Inferior parietal cortex (tissue), 1 donor: ENCODE measurements around the gene BRPF1.
A peak's percentile ranks its signal among the peaks of the same experiment; 100 is the strongest.

Experiments used
- DNase-seq: peaks from one replicate; pipeline ENCODE4 v3.0.0-alpha.2; 2016; ENCODE audit errors: extremely low spot score

The BRPF1 gene

GRCh38 chr3:9736831-9737230 is 5.3 kb downstream of the BRPF1 start:
- DNase-seq, result no peak

GRCh38 chr3:9739181-9739580 is 7.6 kb downstream of the BRPF1 start:
- DNase-seq, result no peak

- no peak for DNase-seq
These were observed 11.0 kb downstream of the BRPF1 start for GRCh38 chr3:9742560-9742959.

GRCh38 chr3:9743548-9743947 is 12.0 kb downstream of the BRPF1 start:
- no peak for DNase-seq

- no peak for DNase-seq
These were observed 12.6 kb downstream of the BRPF1 start for GRCh38 chr3:9744162-9744561.

GRCh38 chr3:9745521-9745920 is 14.0 kb downstream of the BRPF1 start:
- DNase-seq, result no peak

- no peak for DNase-seq
These were observed 14.8 kb downstream of the BRPF1 start for GRCh38 chr3:9746330-9746729.

GRCh38 chr3:9747267-9747666 is 15.7 kb downstream of the BRPF1 start:
- DNase-seq, result no peak

GRCh38 chr3:9748031-9748430 is 16.5 kb downstream of the BRPF1 start:
- no peak for DNase-seq

GRCh38 chr3:9749296-9749644 is 17.7 kb downstream of the BRPF1 start:
- no peak for DNase-seq

GRCh38 chr3:9749645-9750555 is 18.4 kb downstream of the BRPF1 start, which contains the start of gene OGG1:
OGG1 (plus strand) TSS chr3:9749952; CDS start chr3:9750287, 335 bp downstream.
- peak; percentile 97 for DNase-seq

GRCh38 chr3:9750556-9751411 is 19.2 kb downstream of the BRPF1 start:
- no peak for DNase-seq

- no peak for DNase-seq
These were observed 23.1 kb downstream of the BRPF1 start for GRCh38 chr3:9754678-9755077.

- no peak for DNase-seq
These were observed 25.9 kb downstream of the BRPF1 start for GRCh38 chr3:9757427-9757826.

- no peak for DNase-seq
These were observed 29.4 kb downstream of the BRPF1 start for GRCh38 chr3:9760779-9761505.

- no peak for DNase-seq
These were observed 30.4 kb downstream of the BRPF1 start for GRCh38 chr3:9761919-9762318.

GRCh38 chr3:9762871-9763270 is 31.3 kb downstream of the BRPF1 start:
- DNase-seq, result no peak

GRCh38 chr3:9765865-9766264 is 34.3 kb downstream of the BRPF1 start:
- DNase-seq, result no peak

GRCh38 chr3:9767418-9767817 is 35.9 kb downstream of the BRPF1 start:
- DNase-seq, result no peak

GRCh38 chr3:9768141-9768775 is 36.7 kb downstream of the BRPF1 start:
- no peak for DNase-seq

- DNase-seq, result no peak
These were observed 37.5 kb downstream of the BRPF1 start for GRCh38 chr3:9769012-9769411.
